Measurements from ENCODE around the gene MTHFD1L.

The MTHFD1L gene

GRCh38 chr6:151012321-151013294 is 147.1 kb downstream of the MTHFD1L start:
- no peaks in the 10 kb centered on the region for H3K27me3 ChIP-seq (ENCODE audit: control insufficient read depth, insufficient read depth, low read length)
- no peak overlapping the region for H3K4me3 ChIP-seq (ENCODE audit: low read depth, low read length)
- no peaks in the 10 kb centered on the region for H3K36me3 ChIP-seq (ENCODE audit: control insufficient read depth, insufficient read depth, low read length)
- no peak overlapping the region for H3K9ac ChIP-seq (ENCODE audit: low read depth, low read length)
- H3K9me3 ChIP-seq (ENCODE audit: control insufficient read depth, insufficient read depth, low read length), result no peaks in the 10 kb centered on the region
- H3K4me1 ChIP-seq (ENCODE audit: control insufficient read depth, insufficient read depth, low read length), result peaks cover 5% of the 10 kb centered on the region

GRCh38 chr6:151014404-151015100 is 149.1 kb downstream of the MTHFD1L start:
- peaks cover 5% of the 10 kb centered on the region for H3K4me1 ChIP-seq (ENCODE audit: control insufficient read depth, insufficient read depth, low read length)
- no peak overlapping the region for H3K4me3 ChIP-seq (ENCODE audit: low read depth, low read length)
- H3K27me3 ChIP-seq (ENCODE audit: control insufficient read depth, insufficient read depth, low read length), result no peaks in the 10 kb centered on the region
- H3K9ac ChIP-seq (ENCODE audit: low read depth, low read length), result no peak overlapping the region
- H3K9me3 ChIP-seq (ENCODE audit: control insufficient read depth, insufficient read depth, low read length), result no peaks in the 10 kb centered on the region
- no peaks in the 10 kb centered on the region for H3K36me3 ChIP-seq (ENCODE audit: control insufficient read depth, insufficient read depth, low read length)

- H3K27me3 ChIP-seq (ENCODE audit: control insufficient read depth, insufficient read depth, low read length), result no peaks in the 10 kb centered on the region
- H3K9me3 ChIP-seq (ENCODE audit: control insufficient read depth, insufficient read depth, low read length), result no peaks in the 10 kb centered on the region
- H3K9ac ChIP-seq (ENCODE audit: low read depth, low read length), result no peak overlapping the region
- no peaks in the 10 kb centered on the region for H3K36me3 ChIP-seq (ENCODE audit: control insufficient read depth, insufficient read depth, low read length)
- no peak overlapping the region for H3K4me3 ChIP-seq (ENCODE audit: low read depth, low read length)
- peaks cover under 1% of the 10 kb centered on the region for H3K4me1 ChIP-seq (ENCODE audit: control insufficient read depth, insufficient read depth, low read length)
Observed at GRCh38 chr6:151015101-151015700, 149.7 kb downstream of the MTHFD1L start.

- no peak overlapping the region for H3K4me3 ChIP-seq (ENCODE audit: low read depth, low read length)
- no peaks in the 10 kb centered on the region for H3K9me3 ChIP-seq (ENCODE audit: control insufficient read depth, insufficient read depth, low read length)
- no peaks in the 10 kb centered on the region for H3K27me3 ChIP-seq (ENCODE audit: control insufficient read depth, insufficient read depth, low read length)
- H3K4me1 ChIP-seq (ENCODE audit: control insufficient read depth, insufficient read depth, low read length), result no peaks in the 10 kb centered on the region
- H3K9ac ChIP-seq (ENCODE audit: low read depth, low read length), result no peak overlapping the region
- H3K36me3 ChIP-seq (ENCODE audit: control insufficient read depth, insufficient read depth, low read length), result no peaks in the 10 kb centered on the region
Observed at GRCh38 chr6:151016107-151016506, 150.6 kb downstream of the MTHFD1L start.

- H3K27me3 ChIP-seq (ENCODE audit: control insufficient read depth, insufficient read depth, low read length), result no peaks in the 10 kb centered on the region
- no peak overlapping the region for H3K4me3 ChIP-seq (ENCODE audit: low read depth, low read length)
- H3K9me3 ChIP-seq (ENCODE audit: control insufficient read depth, insufficient read depth, low read length), result no peaks in the 10 kb centered on the region
- no peaks in the 10 kb centered on the region for H3K36me3 ChIP-seq (ENCODE audit: control insufficient read depth, insufficient read depth, low read length)
- no peak overlapping the region for H3K9ac ChIP-seq (ENCODE audit: low read depth, low read length)
- peaks cover 8% of the 10 kb centered on the region for H3K4me1 ChIP-seq (ENCODE audit: control insufficient read depth, insufficient read depth, low read length)
Observed at GRCh38 chr6:151018046-151018445, 152.5 kb downstream of the MTHFD1L start.

- peaks cover 8% of the 10 kb centered on the region for H3K4me1 ChIP-seq (ENCODE audit: control insufficient read depth, insufficient read depth, low read length)
- H3K36me3 ChIP-seq (ENCODE audit: control insufficient read depth, insufficient read depth, low read length), result no peaks in the 10 kb centered on the region
- no peak overlapping the region for H3K9ac ChIP-seq (ENCODE audit: low read depth, low read length)
- H3K4me3 ChIP-seq (ENCODE audit: low read depth, low read length), result no peak overlapping the region
- H3K27me3 ChIP-seq (ENCODE audit: control insufficient read depth, insufficient read depth, low read length), result no peaks in the 10 kb centered on the region
- no peaks in the 10 kb centered on the region for H3K9me3 ChIP-seq (ENCODE audit: control insufficient read depth, insufficient read depth, low read length)
Observed at GRCh38 chr6:151018911-151019782, 153.6 kb downstream of the MTHFD1L start.

- no peak overlapping the region for H3K4me3 ChIP-seq (ENCODE audit: low read depth, low read length)
- no peaks in the 10 kb centered on the region for H3K36me3 ChIP-seq (ENCODE audit: control insufficient read depth, insufficient read depth, low read length)
- no peaks in the 10 kb centered on the region for H3K9me3 ChIP-seq (ENCODE audit: control insufficient read depth, insufficient read depth, low read length)
- H3K4me1 ChIP-seq (ENCODE audit: control insufficient read depth, insufficient read depth, low read length), result peaks cover 8% of the 10 kb centered on the region
- H3K9ac ChIP-seq (ENCODE audit: low read depth, low read length), result no peak overlapping the region
- H3K27me3 ChIP-seq (ENCODE audit: control insufficient read depth, insufficient read depth, low read length), result no peaks in the 10 kb centered on the region
Observed at GRCh38 chr6:151021896-151022295, 156.4 kb downstream of the MTHFD1L start.

- Histone ChIP-seq H3K4me1 (ENCODE audit: control insufficient read depth, insufficient read depth, low read length) (peaks cover 8% of the 10 kb centered on the region), H3K27me3 (ENCODE audit: control insufficient read depth, insufficient read depth, low read length) (no peaks in the 10 kb centered on the region), H3K36me3 (ENCODE audit: control insufficient read depth, insufficient read depth, low read length) (no peaks in the 10 kb centered on the region), H3K9me3 (ENCODE audit: control insufficient read depth, insufficient read depth, low read length) (no peaks in the 10 kb centered on the region), H3K9ac (ENCODE audit: low read depth, low read length) (no peak overlapping the region), H3K4me3 (ENCODE audit: low read depth, low read length) (no peak overlapping the region)
Observed at GRCh38 chr6:151022492-151022891, 157.0 kb downstream of the MTHFD1L start.

- Histone ChIP-seq H3K27me3 (ENCODE audit: control insufficient read depth, insufficient read depth, low read length) (no peaks in the 10 kb centered on the region), H3K36me3 (ENCODE audit: control insufficient read depth, insufficient read depth, low read length) (no peaks in the 10 kb centered on the region), H3K9me3 (ENCODE audit: control insufficient read depth, insufficient read depth, low read length) (no peaks in the 10 kb centered on the region), H3K4me1 (ENCODE audit: control insufficient read depth, insufficient read depth, low read length) (peaks cover 8% of the 10 kb centered on the region), H3K4me3 (ENCODE audit: low read depth, low read length) (no peak overlapping the region), H3K9ac (ENCODE audit: low read depth, low read length) (no peak overlapping the region)
Observed at GRCh38 chr6:151023342-151023741, 157.8 kb downstream of the MTHFD1L start.

- H3K36me3 ChIP-seq (ENCODE audit: control insufficient read depth, insufficient read depth, low read length), result no peaks in the 10 kb centered on the region
- H3K9ac ChIP-seq (ENCODE audit: low read depth, low read length), result no peak overlapping the region
- H3K27me3 ChIP-seq (ENCODE audit: control insufficient read depth, insufficient read depth, low read length), result no peaks in the 10 kb centered on the region
- no peaks in the 10 kb centered on the region for H3K9me3 ChIP-seq (ENCODE audit: control insufficient read depth, insufficient read depth, low read length)
- peaks cover 8% of the 10 kb centered on the region for H3K4me1 ChIP-seq (ENCODE audit: control insufficient read depth, insufficient read depth, low read length)
- H3K4me3 ChIP-seq (ENCODE audit: low read depth, low read length), result no peak overlapping the region
Observed at GRCh38 chr6:151024597-151024996, 159.1 kb downstream of the MTHFD1L start.

- H3K27me3 ChIP-seq (ENCODE audit: control insufficient read depth, insufficient read depth, low read length), result no peaks in the 10 kb centered on the region
- no peaks in the 10 kb centered on the region for H3K36me3 ChIP-seq (ENCODE audit: control insufficient read depth, insufficient read depth, low read length)
- H3K4me1 ChIP-seq (ENCODE audit: control insufficient read depth, insufficient read depth, low read length), result peaks cover 8% of the 10 kb centered on the region
- no peaks in the 10 kb centered on the region for H3K9me3 ChIP-seq (ENCODE audit: control insufficient read depth, insufficient read depth, low read length)
- no peak overlapping the region for H3K9ac ChIP-seq (ENCODE audit: low read depth, low read length)
- H3K4me3 ChIP-seq (ENCODE audit: low read depth, low read length), result no peak overlapping the region
Observed at GRCh38 chr6:151025076-151025475, 159.6 kb downstream of the MTHFD1L start.
